ENCODE data around the gene CCNC. TPM values are rescaled to one million over a fixed set of nuclear protein-coding genes. Genes with fewer than 3 reads are reported as not detected.

The CCNC gene
- total RNA-seq, 4 donors from 2014 or later: 25.3 to 62.9 (median 46.7) TPM

- no peak overlapping the region for H3K4me3 ChIP-seq (ENCODE audit: low read depth, poor library complexity, severe bottlenecking)
- intact Hi-C loops (cut with DNase I; ENCODE audit: low total_unique reads): no loop called here
- no peak for TF ChIP-seq POLR2A (IDR thresholded peaks at IDR 0.05)
- TF ChIP-seq CTCF (IDR thresholded peaks at IDR 0.05): no peak
- WGBS, 2 donors: 100% methylated on average over 1 to 2 of the region's 2 CpGs
- DNase-seq (ENCODE audit: low spot score in 2 of 2): no peak
Measured at GRCh38 chr6:99575544-99576227, 7.2 kb upstream of the CCNC start.

- intact Hi-C loops (cut with DNase I; ENCODE audit: low total_unique reads): no loop called here
- WGBS, 2 donors: 92 to 93% methylated on average over 2 of the region's 2 CpGs
- DNase-seq (ENCODE audit: low spot score in 2 of 2): no peak
- TF ChIP-seq POLR2A (IDR thresholded peaks at IDR 0.05) (no peak), CTCF (IDR thresholded peaks at IDR 0.05) (no peak)
- H3K4me3 ChIP-seq (ENCODE audit: low read depth, poor library complexity, severe bottlenecking): no peak overlapping the region
Measured at GRCh38 chr6:99573980-99574617, 5.6 kb upstream of the CCNC start.

GRCh38 chr6:99563056-99563723 is 5.3 kb downstream of the CCNC start:
- H3K4me3 ChIP-seq (ENCODE audit: low read depth, poor library complexity, severe bottlenecking): no peak overlapping the region
- TF ChIP-seq CTCF (IDR thresholded peaks at IDR 0.05): no peak
- no peak for TF ChIP-seq POLR2A (IDR thresholded peaks at IDR 0.05)
- 38 to 39% methylated on average over 4 of the region's 4 CpGs for WGBS, 2 donors
- intact Hi-C loops (cut with DNase I; ENCODE audit: low total_unique reads): no loop called here
- DNase-seq (ENCODE audit: low spot score in 2 of 2): no peak

- 97% methylated on average over 4 of the region's 4 CpGs for WGBS, 2 donors
- TF ChIP-seq CTCF (IDR thresholded peaks at IDR 0.05) (no peak), POLR2A (IDR thresholded peaks at IDR 0.05) (no peak)
Measured at GRCh38 chr6:99560668-99561067, 7.8 kb downstream of the CCNC start.

GRCh38 chr6:99559057-99559456 is 9.4 kb downstream of the CCNC start:
- no peak for DNase-seq (ENCODE audit: low spot score in 2 of 2)
- TF ChIP-seq CTCF (IDR thresholded peaks at IDR 0.05) (no peak), POLR2A (IDR thresholded peaks at IDR 0.05) (no peak)
- WGBS, 2 donors: 89 to 93% methylated on average over 2 of the region's 2 CpGs
- no peak overlapping the region for H3K4me3 ChIP-seq (ENCODE audit: low read depth, poor library complexity, severe bottlenecking)
- intact Hi-C loops (cut with DNase I; ENCODE audit: low total_unique reads): no loop called here

More at GRCh38 chr6:99560668-99561067, 7.8 kb downstream of the CCNC start:
- intact Hi-C loops (cut with DNase I; ENCODE audit: low total_unique reads): no loop called here
- no peak overlapping the region for H3K4me3 ChIP-seq (ENCODE audit: low read depth, poor library complexity, severe bottlenecking)
- DNase-seq (ENCODE audit: low spot score in 2 of 2): no peak

Measured in lower leg skin (tissue), 4 donors.